Measurements from ENCODE around the gene RNF182.
"Not testable (repeated sequence)": the region's sequence is repeated elsewhere in the genome, so short reads cannot be mapped to it uniquely, and the experiment has no call there.

RNF182 gene

GRCh38 chr6:14004258-14004657 lies 79.5 kb downstream of the RNF182 start:
- no peak for DNase-seq

GRCh38 chr6:14008809-14009208 lies 84.1 kb downstream of the RNF182 start:
- no peak for DNase-seq

- no peak for DNase-seq
Measured at GRCh38 chr6:14009431-14009830, 84.7 kb downstream of the RNF182 start.

- DNase-seq: no peak
Measured at GRCh38 chr6:14010275-14010674, 85.5 kb downstream of the RNF182 start.

GRCh38 chr6:14012313-14013030 lies 87.7 kb downstream of the RNF182 start:
- no peak for DNase-seq

- no peak for DNase-seq
Measured at GRCh38 chr6:14015964-14016363, 91.2 kb downstream of the RNF182 start.

- no peak for DNase-seq
Measured at GRCh38 chr6:14016432-14016831, 91.7 kb downstream of the RNF182 start.

GRCh38 chr6:14016935-14017625 lies 92.3 kb downstream of the RNF182 start:
- DNase-seq: no peak

GRCh38 chr6:14017626-14018475 lies 93.1 kb downstream of the RNF182 start:
- DNase-seq: no peak

- not testable (repeated sequence) for DNase-seq
Measured at GRCh38 chr6:14018559-14018958, 93.8 kb downstream of the RNF182 start.

- no peak for DNase-seq
Measured at GRCh38 chr6:14020551-14020950, 95.8 kb downstream of the RNF182 start.

GRCh38 chr6:14021449-14021848 lies 96.7 kb downstream of the RNF182 start:
- DNase-seq: no peak

GRCh38 chr6:14022673-14023072 lies 97.9 kb downstream of the RNF182 start:
- no peak for DNase-seq

- no peak for DNase-seq
Measured at GRCh38 chr6:14023855-14024254, 99.1 kb downstream of the RNF182 start.

- DNase-seq: no peak
Measured at GRCh38 chr6:14025160-14025559, 100.4 kb downstream of the RNF182 start.

- DNase-seq: no peak
Measured at GRCh38 chr6:14026831-14027539, 102.2 kb downstream of the RNF182 start.

- DNase-seq: no peak
Measured at GRCh38 chr6:14028631-14029030, 103.9 kb downstream of the RNF182 start.

GRCh38 chr6:14029605-14030004 lies 104.9 kb downstream of the RNF182 start:
- no peak for DNase-seq
